Esophagus squamous epithelium (tissue), 5 donors: Measurements from ENCODE around the gene RAMP1. TPM values are rescaled to one million over a fixed set of nuclear protein-coding genes. Genes with fewer than 3 reads are reported as not detected.

Experiments used
- DNase-seq: peaks from one replicate; lab custom pipeline; 2025; lab: John Stamatoyannopoulos, UW
- H3K27ac ChIP-seq, 4 donors: fragments of 200-600 bp; sonication (generic); one replicate each; pipeline ENCODE4 v1.5.1; 2016 to 2019; ENCODE audit warnings: mild to moderate bottlenecking in 1 of 4
- H3K27me3 ChIP-seq, 4 donors: fragments of 200-600 bp; sonication (generic); 1 replicate in 3 of 4; 2 replicates in 1 of 4; pipeline versions ENCODE4 v1.5.1 to v1.6.0; 2017 to 2021; ENCODE audit warnings: antibody characterized with exemption in 1 of 4
- H3K36me3 ChIP-seq, 3 donors: fragments of 200-600 bp; sonication (generic); one replicate each; pipeline ENCODE4 v1.5.1; 2016 to 2019
- H3K4me1 ChIP-seq, 3 donors: fragments of 200-600 bp; sonication (generic); one replicate each; pipeline ENCODE4 v1.5.1; 2017 to 2019
- H3K4me3 ChIP-seq, 4 donors: fragments of 200-600 bp; sonication (generic); 1 replicate in 3 of 4; 2 replicates in 1 of 4; pipeline ENCODE4 v1.5.1; 2016 to 2019; ENCODE audit warnings: mild to moderate bottlenecking in 2 of 4, moderate library complexity in 1 of 4
- H3K9me3 ChIP-seq, 3 donors: fragments of 200-600 bp; sonication (generic); one replicate each; pipeline ENCODE4 v1.5.1; 2016 to 2019
- CTCF ChIP-seq, 6 experiments: fragments of 450-650 bp in 4 of 6; fragments of 200-600 bp in 2 of 6; sonication (generic) in 2 of 6; IDR thresholded peaks; one replicate each; pipeline ENCODE4 v1.5.1; 2016 to 2019; ENCODE audit warnings: antibody characterized with exemption in 6 of 6, mild to moderate bottlenecking in 4 of 6, moderate library complexity in 4 of 6
- POLR2A ChIP-seq, 4 donors: fragments of 450-650 bp; IDR thresholded peaks; one replicate each; pipeline ENCODE4 v1.6.1; 2017; ENCODE audit warnings: antibody characterized with exemption in 4 of 4, mild to moderate bottlenecking in 4 of 4, moderate library complexity in 3 of 4
- WGBS, 2 donors: methylation state at CpG; one replicate each; pipeline ENCODE4 v1.1.5; 2018; 5-methylcytosine and 5-hydroxymethylcytosine counted together
- intact Hi-C: fragments of 100-400 bp; cut with DNase I; formaldehyde crosslinking; loops from one replicate; pipeline ENCODE4 v1.15.0; 2022
- total RNA-seq, 4 donors: library from RNA; depleted of rRNA; stranded (reverse); fragments of >200 nt; gene quantifications; one replicate each; pipeline ENCODE4 v1.1.0, GENCODE V29; 2016
- donor health status: DM: yes; HTN: yes; CAD: no.

Gene RAMP1
- total RNA-seq, 4 donors from 2014 or later = 0.76 to 11.3 (median 4.0) TPM

GRCh38 chr2:237875256-237876060 is 16.0 kb downstream of the RAMP1 start:
- H3K27ac ChIP-seq = peak overlapping the region in 1 of 4 donors; percentile 10
- no peak for DNase-seq

GRCh38 chr2:237876061-237876526 is 16.7 kb downstream of the RAMP1 start:
- intact Hi-C loops = no loop called here
- no peak for DNase-seq
- WGBS, 2 donors = 14 to 79% methylated on average over 1 to 9 of the region's 14 CpGs
- H3K27me3 ChIP-seq = peaks cover 0 to 6% (median 0%) of the 10 kb centered on the region in 4 donors
- peaks cover 0 to 41% (median 26%) of the 10 kb centered on the region in 3 donors for H3K4me1 ChIP-seq
- H3K4me3 ChIP-seq = no peak overlapping the region
- H3K36me3 ChIP-seq = no peaks in the 10 kb centered on the region
- H3K9me3 ChIP-seq = no peaks in the 10 kb centered on the region
- H3K27ac ChIP-seq = no peak overlapping the region
- TF ChIP-seq POLR2A (IDR thresholded peaks at IDR 0.05) (no peak), CTCF (IDR thresholded peaks at IDR 0.05) (no peak)

More at GRCh38 chr2:237875256-237876060, 16.0 kb downstream of the RAMP1 start:
- 81 to 86% methylated on average over 5 to 10 of the region's 16 CpGs for WGBS, 2 donors
- H3K36me3 ChIP-seq = no peaks in the 10 kb centered on the region
- H3K27me3 ChIP-seq = peaks cover 0 to 6% (median 0%) of the 10 kb centered on the region in 4 donors
- no peak overlapping the region for H3K4me3 ChIP-seq
- no peaks in the 10 kb centered on the region for H3K9me3 ChIP-seq
- TF ChIP-seq CTCF (IDR thresholded peaks at IDR 0.05) (no peak), POLR2A (IDR thresholded peaks at IDR 0.05) (no peak)
- H3K4me1 ChIP-seq = peaks cover 0 to 41% (median 26%) of the 10 kb centered on the region in 3 donors
- intact Hi-C loops = no loop called here

GRCh38 chr2:237876532-237876931 is 17.1 kb downstream of the RAMP1 start:
- DNase-seq = no peak
- Histone ChIP-seq H3K27me3 (peaks cover 0 to 6% (median 0%) of the 10 kb centered on the region in 4 donors), H3K27ac (no peak overlapping the region), H3K9me3 (no peaks in the 10 kb centered on the region), H3K4me3 (no peak overlapping the region), H3K36me3 (no peaks in the 10 kb centered on the region), H3K4me1 (peaks cover 0 to 41% (median 26%) of the 10 kb centered on the region in 3 donors)
- intact Hi-C loops = no loop called here
- WGBS, 2 donors = 71 to 95% methylated on average over 2 to 4 of the region's 12 CpGs
- no peak for TF ChIP-seq CTCF (IDR thresholded peaks at IDR 0.05)
- no peak for TF ChIP-seq POLR2A (IDR thresholded peaks at IDR 0.05)

- H3K36me3 ChIP-seq = no peaks in the 10 kb centered on the region
- H3K4me3 ChIP-seq = no peak overlapping the region
- no peak for DNase-seq
- no peaks in the 10 kb centered on the region for H3K9me3 ChIP-seq
- H3K27ac ChIP-seq = no peak overlapping the region
- TF ChIP-seq POLR2A (IDR thresholded peaks at IDR 0.05) (no peak), CTCF (IDR thresholded peaks at IDR 0.05) (no peak)
- peaks cover 0 to 41% (median 26%) of the 10 kb centered on the region in 3 donors for H3K4me1 ChIP-seq
- intact Hi-C loops = no loop called here
- H3K27me3 ChIP-seq = peaks cover 0 to 6% (median 0%) of the 10 kb centered on the region in 4 donors
- 66 to 85% methylated on average over 2 of the region's 23 CpGs for WGBS, 2 donors
Measured at GRCh38 chr2:237876951-237877491, 17.6 kb downstream of the RAMP1 start.
